22Rv1 (cell line): ENCODE measurements around the gene KIAA0232.
A peak's percentile ranks its signal among the peaks of the same experiment; 100 is the strongest.

Experiments used
- H3K27ac ChIP-seq: fragments of 450-650 bp; 2 replicates; pipeline ENCODE4 v1.5.1; 2017
- CTCF ChIP-seq: fragments of 450-650 bp; IDR thresholded peaks from 2 replicates; pipeline ENCODE4 v1.5.1; 2017; ENCODE audit warnings: mild to moderate bottlenecking
- ZFX ChIP-seq: fragments of 450-650 bp; IDR thresholded peaks from 2 replicates; pipeline ENCODE4 v1.6.1; 2017; ENCODE audit warnings: antibody characterized with exemption, borderline replicate concordance

Gene KIAA0232

DNA sequence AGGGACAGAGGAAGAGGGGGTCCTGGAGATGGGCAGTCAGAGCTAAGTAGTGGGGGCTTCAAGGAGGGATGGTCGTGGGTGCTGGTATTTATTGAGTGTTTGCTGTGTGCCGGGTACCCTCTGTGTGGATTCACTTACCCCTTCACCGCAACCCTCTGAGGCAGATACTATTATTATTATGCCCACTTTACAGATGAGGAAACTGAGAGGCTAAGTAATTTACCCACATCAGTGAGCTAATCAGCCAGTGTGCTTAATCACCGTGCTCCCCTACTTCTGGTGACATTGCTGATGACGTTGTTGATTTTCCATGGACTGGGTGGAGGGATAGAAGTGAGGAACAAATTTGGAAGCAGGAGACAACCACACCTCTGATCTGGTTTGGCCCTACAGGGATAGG, 4.1 kb upstream of the KIAA0232 start:
- TF ChIP-seq ZFX (no peak), CTCF (no peak)
- no peak overlapping the region for H3K27ac ChIP-seq

GRCh38 chr4:6779667-6780565, 2.6 kb upstream of the KIAA0232 start:
- TF ChIP-seq ZFX (no peak), CTCF (no peak)
- peak overlapping the region; percentile 87 for H3K27ac ChIP-seq

- H3K27ac ChIP-seq: peak overlapping the region; percentile 87
- no peak for TF ChIP-seq CTCF
- no peak for TF ChIP-seq ZFX
Measured at GRCh38 chr4:6781113-6781512, 1.4 kb upstream of the KIAA0232 start.

DNA sequence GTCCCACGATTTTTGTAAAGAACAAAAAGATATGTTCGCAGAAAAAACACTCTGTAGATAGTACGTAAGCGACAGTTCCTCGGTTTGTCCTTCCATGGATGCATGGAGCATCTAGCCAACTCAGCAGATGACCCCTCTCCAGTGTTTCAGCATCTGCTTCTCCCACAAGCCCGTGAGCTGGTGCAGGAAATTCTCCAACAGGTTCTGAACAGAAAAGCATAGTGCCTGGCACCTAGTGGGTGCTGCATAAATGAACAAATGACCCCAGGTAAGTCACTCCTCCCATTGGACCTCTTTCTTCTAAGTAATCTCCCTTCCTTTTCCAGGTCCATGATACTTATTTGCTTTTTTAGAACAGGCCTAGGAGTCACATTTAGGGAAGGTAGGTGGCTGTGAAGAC, 966 bp upstream of the KIAA0232 start:
- TF ChIP-seq ZFX (no peak), CTCF (no peak)

GRCh38 chr4:6782846-6783110, 251 bp downstream of the KIAA0232 start:
- TF ChIP-seq ZFX (no peak), CTCF (no peak; the same call in 1 of the 2 replicates)
- peak overlapping the region; percentile 87 for H3K27ac ChIP-seq

More for the DNA sequence above, 966 bp upstream of the KIAA0232 start:
- H3K27ac ChIP-seq: peak overlapping the region; percentile 87

DNA sequence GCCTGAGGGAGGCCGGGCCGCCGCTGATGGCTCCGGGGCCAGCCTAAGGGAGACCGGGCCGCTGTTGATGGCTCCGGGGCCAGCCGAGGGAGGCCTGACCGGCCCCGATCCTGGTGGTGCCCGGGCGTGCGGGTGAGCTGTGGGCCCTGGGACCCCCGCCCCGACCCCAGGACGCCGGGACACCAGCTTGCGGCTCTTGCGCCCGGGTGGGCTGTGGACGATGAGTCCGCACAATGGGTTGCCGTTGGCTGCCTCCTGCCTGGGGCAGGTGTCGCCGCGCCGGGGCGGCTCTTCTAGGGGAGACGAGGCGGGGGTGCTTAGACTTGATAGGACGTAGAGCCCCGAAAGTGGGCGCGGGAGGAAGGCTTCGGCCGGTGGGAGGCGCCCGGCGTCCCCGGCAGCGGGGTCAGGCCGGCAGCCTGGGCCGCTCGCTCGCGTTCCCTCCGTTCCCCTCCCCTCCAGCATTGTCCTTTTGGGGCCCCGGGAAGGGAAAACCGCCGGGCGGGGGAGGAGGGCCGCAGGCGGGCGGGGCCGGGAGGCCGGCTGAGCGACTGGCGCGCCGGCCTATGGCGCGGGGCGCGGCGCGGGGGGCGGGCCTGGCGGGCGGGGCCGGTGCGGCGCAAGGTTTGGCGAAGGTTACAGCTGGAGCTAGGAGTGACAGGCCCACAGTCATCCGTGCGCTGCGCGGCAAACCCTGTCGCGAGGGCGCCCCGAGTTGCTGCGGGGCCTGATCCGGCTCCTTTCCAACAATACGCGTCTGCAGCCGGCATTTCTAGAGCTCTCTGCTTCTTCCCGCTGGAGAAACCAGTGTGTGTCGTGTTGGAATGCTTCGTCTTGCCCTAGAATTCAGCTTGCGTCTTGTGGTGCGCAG, 819 bp downstream of the KIAA0232 start:
- H3K27ac ChIP-seq: peak overlapping the region; percentile 87
- TF ChIP-seq CTCF (no peak), ZFX (no peak)

GRCh38 chr4:6785572-6785925, 3.0 kb downstream of the KIAA0232 start:
- TF ChIP-seq CTCF: no peak
- TF ChIP-seq ZFX: no peak
- no peak overlapping the region for H3K27ac ChIP-seq
